H9 (cell line): ENCODE results near the gene CELF5. TPM values are rescaled to one million over a fixed set of nuclear protein-coding genes. Genes with fewer than 3 reads are reported as not detected.

ENCODE experiments used
- DNase-seq: peaks from one replicate; pipeline ENCODE4 v3.0.0-alpha.2; 2017
- H2AFZ ChIP-seq: one replicate; pipeline ENCODE4 v1.6.1; 2013; ENCODE audit warnings: mild to moderate bottlenecking, low read length, control low read depth, moderate library complexity
- H2AK5ac ChIP-seq: 2 replicates; pipeline ENCODE4 v1.6.1; 2013; ENCODE audit warnings: low read length, control low read depth, mixed read lengths; ENCODE audit not compliant: insufficient read length
- H2BK120ac ChIP-seq: one replicate; pipeline ENCODE4 v1.6.1; 2013; ENCODE audit warnings: low read depth, mild to moderate bottlenecking, low read length, control low read depth, inconsistent platforms; ENCODE audit not compliant: poor library complexity, severe bottlenecking
- H2BK12ac ChIP-seq: 2 replicates; pipeline ENCODE4 v1.6.1; 2013; ENCODE audit warnings: low read length, control low read depth, mixed read lengths, low read depth; ENCODE audit not compliant: insufficient read length
- H2BK15ac ChIP-seq: 2 replicates; pipeline ENCODE4 v1.6.1; 2013; ENCODE audit warnings: low read depth, low read length, control low read depth
- H2BK20ac ChIP-seq: one replicate; pipeline ENCODE4 v1.6.1; 2013; ENCODE audit warnings: low read depth, mild to moderate bottlenecking, low read length, control low read depth, inconsistent platforms; ENCODE audit not compliant: poor library complexity, severe bottlenecking
- H2BK5ac ChIP-seq: 2 replicates; pipeline ENCODE4 v1.6.1; 2013; ENCODE audit warnings: low read length, control low read depth, mixed read lengths; ENCODE audit not compliant: insufficient read length
- H3K14ac ChIP-seq: 2 replicates; pipeline ENCODE4 v1.6.1; 2013; ENCODE audit warnings: low read length, control low read depth; ENCODE audit not compliant: insufficient read depth
- H3K18ac ChIP-seq: 2 replicates; pipeline ENCODE4 v1.6.1; 2013; ENCODE audit warnings: low read depth, mild to moderate bottlenecking, mixed read lengths, low read length, control low read depth; ENCODE audit not compliant: insufficient read length
- H3K23ac ChIP-seq: 2 replicates; pipeline ENCODE4 v1.6.1; 2013; ENCODE audit warnings: low read length, control low read depth, mixed read lengths, low read depth; ENCODE audit not compliant: insufficient read length
- H3K23me2 ChIP-seq: 2 replicates; pipeline ENCODE4 v1.6.1; 2013; ENCODE audit warnings: low read depth, mild to moderate bottlenecking, mixed read lengths, low read length, control low read depth; ENCODE audit not compliant: insufficient read length, poor library complexity, severe bottlenecking
- H3K27ac ChIP-seq: 2 replicates; pipeline ENCODE4 v1.5.1; 2013; ENCODE audit warnings: low read length, control low read depth, mixed read lengths, low read depth; ENCODE audit not compliant: insufficient read length
- H3K27me3 ChIP-seq: 2 replicates; pipeline ENCODE4 v1.6.1; 2013; ENCODE audit warnings: low read length, control low read depth, inconsistent platforms; ENCODE audit not compliant: insufficient read depth
- H3K4ac ChIP-seq: 2 replicates; pipeline ENCODE4 v1.6.1; 2013; ENCODE audit warnings: low read depth, mild to moderate bottlenecking, control low read depth, inconsistent platforms, low read length, moderate library complexity
- H3K4me1 ChIP-seq: 2 replicates; pipeline ENCODE4 v1.6.1; 2013; ENCODE audit warnings: low read length, control low read depth, inconsistent platforms; ENCODE audit not compliant: insufficient read depth
- H3K4me2 ChIP-seq: 2 replicates; pipeline ENCODE4 v1.6.1; 2013; ENCODE audit warnings: low read length, control low read depth, mixed read lengths; ENCODE audit not compliant: insufficient read length, insufficient read depth
- H3K56ac ChIP-seq: 2 replicates; pipeline ENCODE4 v1.6.1; 2013; ENCODE audit warnings: low read depth, mild to moderate bottlenecking, mixed read lengths, low read length, control low read depth; ENCODE audit not compliant: insufficient read length
- H3K79me1 ChIP-seq: 2 replicates; pipeline ENCODE4 v1.6.1; 2013; ENCODE audit warnings: low read depth, mild to moderate bottlenecking, moderate library complexity, low read length, control low read depth, inconsistent platforms; ENCODE audit not compliant: insufficient read depth, poor library complexity, severe bottlenecking
- H3K79me2 ChIP-seq: 2 replicates; pipeline ENCODE4 v1.6.1; 2013; ENCODE audit warnings: low read length, control low read depth, inconsistent platforms; ENCODE audit not compliant: insufficient read depth
- H3K9ac ChIP-seq: 2 replicates; pipeline ENCODE4 v1.6.1; 2013; ENCODE audit warnings: low read length, control low read depth, mixed read lengths; ENCODE audit not compliant: insufficient read length; ENCODE audit errors: extremely low read depth
- H3K9me3 ChIP-seq: one replicate; pipeline ENCODE4 v1.6.1; 2013; ENCODE audit warnings: low read depth, low read length, inconsistent platforms; ENCODE audit not compliant: control insufficient read depth
- H3T11ph ChIP-seq: one replicate; pipeline ENCODE4 v1.6.1; 2013; ENCODE audit warnings: mild to moderate bottlenecking, low read length, control low read depth, inconsistent platforms
- H4K20me1 ChIP-seq: one replicate; pipeline ENCODE4 v1.6.1; 2013; ENCODE audit not compliant: control insufficient read depth, insufficient read length, insufficient read depth
- H4K5ac ChIP-seq: 2 replicates; pipeline ENCODE4 v1.6.1; 2013; ENCODE audit warnings: low read depth, mild to moderate bottlenecking, mixed read lengths, low read length, control low read depth; ENCODE audit not compliant: insufficient read length
- H4K8ac ChIP-seq: replicated peaks from 2 replicates; pipeline ENCODE4 v1.6.1; 2013; ENCODE audit warnings: low read length, control low read depth, mixed read lengths, low read depth; ENCODE audit not compliant: insufficient read length
- H4K91ac ChIP-seq: 2 replicates; pipeline ENCODE4 v1.6.1; 2013; ENCODE audit warnings: low read depth, mild to moderate bottlenecking, moderate library complexity, mixed read lengths, low read length, control low read depth; ENCODE audit not compliant: insufficient read length
- H3K27ac Mint-ChIP-seq, 3 experiments: 2 replicates in 2 of 3; 3 replicates in 1 of 3; pipeline ENCODE4 v1.8.0; 2020 to 2021; ENCODE audit warnings: mixed read lengths in 3 of 3, mild to moderate bottlenecking in 1 of 3, moderate library complexity in 1 of 3
- H3K27me3 Mint-ChIP-seq: 2 replicates; pipeline ENCODE4 v1.8.0; 2021; ENCODE audit warnings: low read depth, mild to moderate bottlenecking, moderate library complexity, mixed read lengths
- H3K36me3 Mint-ChIP-seq, 3 experiments: 2 replicates in 2 of 3; 3 replicates in 1 of 3; pipeline ENCODE4 v1.8.0; 2020 to 2021; ENCODE audit warnings: low read depth in 3 of 3, mixed read lengths in 3 of 3; ENCODE audit not compliant: insufficient read depth in 1 of 3
- H3K4me1 Mint-ChIP-seq, 2 experiments: 2 replicates each; pipeline ENCODE4 v1.8.0; 2020; ENCODE audit warnings: mixed read lengths in 2 of 2
- H3K4me3 Mint-ChIP-seq, 2 experiments: 2 replicates in 1 of 2; 3 replicates in 1 of 2; pipeline ENCODE4 v1.8.0; 2020 to 2021; ENCODE audit warnings: mild to moderate bottlenecking in 2 of 2, mixed read lengths in 2 of 2, moderate library complexity in 1 of 2
- H3K9me3 Mint-ChIP-seq, 2 experiments: 2 replicates in 1 of 2; 3 replicates in 1 of 2; pipeline ENCODE4 v1.8.0; 2020; ENCODE audit warnings: mild to moderate bottlenecking in 2 of 2, mixed read lengths in 2 of 2, moderate library complexity in 1 of 2
- WGBS: extraction: QIAGEN DNeasy Blood & Tissue Kit; methylation state at CpG from one replicate; pipeline ENCODE4 v1.1.7; 2013; ENCODE audit warnings: missing lambda C conversion rate, low lambda C conversion rate, mixed read lengths; ENCODE audit not compliant: insufficient read length; ENCODE audit errors: extremely low coverage; 5-methylcytosine and 5-hydroxymethylcytosine counted together
- total RNA-seq: library from RNA; stranded (reverse); gene quantifications from 2 replicates; pipeline ENCODE4 v1.2.1, GENCODE V29; 2021
- TF ChIP-seq, protein P1 (sequence below): fragments of 200-600 bp; sonication (generic); conservative IDR thresholded peaks from 3 replicates; pipeline ENCODE4 v1.8.0; 2021; ENCODE audit warnings: antibody characterized with exemption, mild to moderate bottlenecking

CELF5 gene
- total RNA-seq, 1 experiment from 2014 or later, result 4.8 TPM

DNA sequence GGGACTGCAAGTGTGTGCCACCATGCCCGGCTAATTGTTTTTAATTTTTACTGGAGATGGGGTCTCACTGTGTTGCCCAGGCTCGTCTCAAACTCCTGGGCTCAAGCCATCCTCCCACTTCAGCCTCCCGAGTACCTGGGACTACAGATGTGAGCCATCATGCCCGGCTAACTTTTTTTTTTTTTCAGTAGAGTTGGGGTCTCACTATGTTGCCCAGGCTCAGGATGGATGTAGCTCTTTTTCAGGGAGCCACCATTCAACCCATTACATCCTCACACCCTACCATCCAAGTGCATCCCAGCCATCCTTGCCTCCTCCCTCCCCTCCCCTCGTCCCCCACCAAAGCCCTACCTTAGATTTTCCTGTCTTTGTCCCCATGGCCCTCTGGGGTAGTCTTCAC, 14.9 kb downstream of the CELF5 start:
- Histone ChIP-seq H3K79me1 (no peaks in the 10 kb centered on the region), H4K20me1 (no peaks in the 10 kb centered on the region), H3K4ac (no peak overlapping the region), H3K79me2 (no peaks in the 10 kb centered on the region), H3K27ac (no peak overlapping the region), H4K5ac (no peak overlapping the region), H2BK12ac (no peak overlapping the region), H3K18ac (no peak overlapping the region), H2BK5ac (no peak overlapping the region), H2AFZ (no peak overlapping the region), H2BK120ac (no peak overlapping the region), H3T11ph (no peak overlapping the region), H2AK5ac (no peak overlapping the region), H2BK15ac (no peak overlapping the region), H3K14ac (no peak overlapping the region), H3K23me2 (no peaks in the 10 kb centered on the region), H3K23ac (no peak overlapping the region), H3K27me3 (no peaks in the 10 kb centered on the region), H3K9me3 (no peaks in the 10 kb centered on the region), H4K91ac (no peak overlapping the region), H4K8ac (no peak overlapping the region), H2BK20ac (no peak overlapping the region), H3K4me1 (no peaks in the 10 kb centered on the region), H3K56ac (no peak overlapping the region), H3K9ac (no peak overlapping the region), H3K4me2 (no peak overlapping the region)
- no peaks in the 10 kb centered on the region for H3K36me3 Mint-ChIP-seq
- H3K27me3 Mint-ChIP-seq, result peaks cover 22% of the 10 kb centered on the region
- no peak for DNase-seq
- TF ChIP-seq, protein P1, sequence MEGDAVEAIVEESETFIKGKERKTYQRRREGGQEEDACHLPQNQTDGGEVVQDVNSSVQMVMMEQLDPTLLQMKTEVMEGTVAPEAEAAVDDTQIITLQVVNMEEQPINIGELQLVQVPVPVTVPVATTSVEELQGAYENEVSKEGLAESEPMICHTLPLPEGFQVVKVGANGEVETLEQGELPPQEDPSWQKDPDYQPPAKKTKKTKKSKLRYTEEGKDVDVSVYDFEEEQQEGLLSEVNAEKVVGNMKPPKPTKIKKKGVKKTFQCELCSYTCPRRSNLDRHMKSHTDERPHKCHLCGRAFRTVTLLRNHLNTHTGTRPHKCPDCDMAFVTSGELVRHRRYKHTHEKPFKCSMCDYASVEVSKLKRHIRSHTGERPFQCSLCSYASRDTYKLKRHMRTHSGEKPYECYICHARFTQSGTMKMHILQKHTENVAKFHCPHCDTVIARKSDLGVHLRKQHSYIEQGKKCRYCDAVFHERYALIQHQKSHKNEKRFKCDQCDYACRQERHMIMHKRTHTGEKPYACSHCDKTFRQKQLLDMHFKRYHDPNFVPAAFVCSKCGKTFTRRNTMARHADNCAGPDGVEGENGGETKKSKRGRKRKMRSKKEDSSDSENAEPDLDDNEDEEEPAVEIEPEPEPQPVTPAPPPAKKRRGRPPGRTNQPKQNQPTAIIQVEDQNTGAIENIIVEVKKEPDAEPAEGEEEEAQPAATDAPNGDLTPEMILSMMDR, result no peak
- WGBS, result no CpG with 5 or more reads among the region's 5 CpGs
- H3K9me3 Mint-ChIP-seq, result no peaks in the 10 kb centered on the region; a peak in 1 of 5 replicates
- H3K27ac Mint-ChIP-seq, result no peak overlapping the region
- no peaks in the 10 kb centered on the region for H3K4me1 Mint-ChIP-seq
- H3K4me3 Mint-ChIP-seq, result no peak overlapping the region
